Measurements from ENCODE around the gene ANKIB1. TPM values are rescaled to one million over a fixed set of nuclear protein-coding genes. Genes with fewer than 3 reads are reported as not detected.
"Not testable (repeated sequence)": the region's sequence is repeated elsewhere in the genome, so short reads cannot be mapped to it uniquely, and the experiment has no call there.

ANKIB1 gene
- total RNA-seq, 1 experiment from 2014 or later: 24.4 TPM

GRCh38 chr7:92304406-92304893 lies 58.7 kb downstream of the ANKIB1 start:
- DNase-seq (ENCODE audit: low read depth): no peak
- in situ Hi-C loops (cut with HindIII; ENCODE audit: low pct_unique_long_range_greater_than_20kb, low sequenced_read_pairs): no loop called here

GRCh38 chr7:92306153-92306552 lies 60.4 kb downstream of the ANKIB1 start:
- in situ Hi-C loops (cut with HindIII; ENCODE audit: low pct_unique_long_range_greater_than_20kb, low sequenced_read_pairs): no loop called here
- DNase-seq (ENCODE audit: low read depth): no peak

GRCh38 chr7:92313055-92313454 lies 67.3 kb downstream of the ANKIB1 start:
- in situ Hi-C loops (cut with HindIII; ENCODE audit: low pct_unique_long_range_greater_than_20kb, low sequenced_read_pairs): no loop called here
- no peak for DNase-seq (ENCODE audit: low read depth)

- no peak for DNase-seq (ENCODE audit: low read depth)
- in situ Hi-C loops (cut with HindIII; ENCODE audit: low pct_unique_long_range_greater_than_20kb, low sequenced_read_pairs): no loop called here
Measured at GRCh38 chr7:92319243-92319642, 73.5 kb downstream of the ANKIB1 start.

- in situ Hi-C loops (cut with HindIII; ENCODE audit: low pct_unique_long_range_greater_than_20kb, low sequenced_read_pairs): no loop called here
- DNase-seq (ENCODE audit: low read depth): no peak
Measured at GRCh38 chr7:92325173-92325572, 79.4 kb downstream of the ANKIB1 start.

- in situ Hi-C loops (cut with HindIII; ENCODE audit: low pct_unique_long_range_greater_than_20kb, low sequenced_read_pairs): no loop called here
- no peak for DNase-seq (ENCODE audit: low read depth)
Measured at GRCh38 chr7:92325858-92326257, 80.1 kb downstream of the ANKIB1 start.

- DNase-seq (ENCODE audit: low read depth): peak; percentile 4
- in situ Hi-C loops (cut with HindIII; ENCODE audit: low pct_unique_long_range_greater_than_20kb, low sequenced_read_pairs): no loop called here
Measured at GRCh38 chr7:92330835-92331438, 85.2 kb downstream of the ANKIB1 start.

GRCh38 chr7:92331508-92331907 lies 85.7 kb downstream of the ANKIB1 start:
- DNase-seq (ENCODE audit: low read depth): no peak
- in situ Hi-C loops (cut with HindIII; ENCODE audit: low pct_unique_long_range_greater_than_20kb, low sequenced_read_pairs): no loop called here

GRCh38 chr7:92332782-92333181 lies 87.0 kb downstream of the ANKIB1 start:
- in situ Hi-C loops (cut with HindIII; ENCODE audit: low pct_unique_long_range_greater_than_20kb, low sequenced_read_pairs): no loop called here
- DNase-seq (ENCODE audit: low read depth): no peak

GRCh38 chr7:92333866-92334265 lies 88.1 kb downstream of the ANKIB1 start:
- in situ Hi-C loops (cut with HindIII; ENCODE audit: low pct_unique_long_range_greater_than_20kb, low sequenced_read_pairs): no loop called here
- DNase-seq (ENCODE audit: low read depth): no peak

GRCh38 chr7:92335574-92335973 lies 89.8 kb downstream of the ANKIB1 start:
- in situ Hi-C loops (cut with HindIII; ENCODE audit: low pct_unique_long_range_greater_than_20kb, low sequenced_read_pairs): no loop called here
- no peak for DNase-seq (ENCODE audit: low read depth)

- no peak for DNase-seq (ENCODE audit: low read depth)
- in situ Hi-C loops (cut with HindIII; ENCODE audit: low pct_unique_long_range_greater_than_20kb, low sequenced_read_pairs): no loop called here
Measured at GRCh38 chr7:92336662-92337340, 91.0 kb downstream of the ANKIB1 start.

GRCh38 chr7:92340016-92340415 lies 94.2 kb downstream of the ANKIB1 start:
- in situ Hi-C loops (cut with HindIII; ENCODE audit: low pct_unique_long_range_greater_than_20kb, low sequenced_read_pairs): no loop called here
- no peak for DNase-seq (ENCODE audit: low read depth)

GRCh38 chr7:92343714-92344113 lies 97.9 kb downstream of the ANKIB1 start:
- DNase-seq (ENCODE audit: low read depth): no peak
- in situ Hi-C loops (cut with HindIII; ENCODE audit: low pct_unique_long_range_greater_than_20kb, low sequenced_read_pairs): no loop called here

GRCh38 chr7:92352009-92352408 lies 106.2 kb downstream of the ANKIB1 start:
- in situ Hi-C loops (cut with HindIII; ENCODE audit: low pct_unique_long_range_greater_than_20kb, low sequenced_read_pairs): no loop called here

GRCh38 chr7:92354214-92354613 lies 108.4 kb downstream of the ANKIB1 start:
- in situ Hi-C loops (cut with HindIII; ENCODE audit: low pct_unique_long_range_greater_than_20kb, low sequenced_read_pairs): no loop called here
- DNase-seq (ENCODE audit: low read depth): no peak

More at GRCh38 chr7:92352009-92352408, 106.2 kb downstream of the ANKIB1 start:
- DNase-seq (ENCODE audit: low read depth): no peak

- no peak for DNase-seq (ENCODE audit: low read depth)
- in situ Hi-C loops (cut with HindIII; ENCODE audit: low pct_unique_long_range_greater_than_20kb, low sequenced_read_pairs): no loop called here
Measured at GRCh38 chr7:92356406-92356805, 110.6 kb downstream of the ANKIB1 start.

- DNase-seq (ENCODE audit: low read depth): no peak
- in situ Hi-C loops (cut with HindIII; ENCODE audit: low pct_unique_long_range_greater_than_20kb, low sequenced_read_pairs): no loop called here
Measured at GRCh38 chr7:92357260-92357659, 111.5 kb downstream of the ANKIB1 start.

- in situ Hi-C loops (cut with HindIII; ENCODE audit: low pct_unique_long_range_greater_than_20kb, low sequenced_read_pairs); DNase-seq (ENCODE audit: low read depth): not testable (repeated sequence)
Measured at GRCh38 chr7:92359179-92359578, 113.4 kb downstream of the ANKIB1 start.

- in situ Hi-C loops (cut with HindIII; ENCODE audit: low pct_unique_long_range_greater_than_20kb, low sequenced_read_pairs): no loop called here
- no peak for DNase-seq (ENCODE audit: low read depth)
Measured at GRCh38 chr7:92359801-92360200, 114.0 kb downstream of the ANKIB1 start.

Measured in Caki2 (cell line).